Measurements from ENCODE around the gene ARHGAP10. TPM values are rescaled to one million over a fixed set of nuclear protein-coding genes. Genes with fewer than 3 reads are reported as not detected.

The ARHGAP10 gene
- total RNA-seq, 1 experiment from 2014 or later = 6.1 TPM

DNA sequence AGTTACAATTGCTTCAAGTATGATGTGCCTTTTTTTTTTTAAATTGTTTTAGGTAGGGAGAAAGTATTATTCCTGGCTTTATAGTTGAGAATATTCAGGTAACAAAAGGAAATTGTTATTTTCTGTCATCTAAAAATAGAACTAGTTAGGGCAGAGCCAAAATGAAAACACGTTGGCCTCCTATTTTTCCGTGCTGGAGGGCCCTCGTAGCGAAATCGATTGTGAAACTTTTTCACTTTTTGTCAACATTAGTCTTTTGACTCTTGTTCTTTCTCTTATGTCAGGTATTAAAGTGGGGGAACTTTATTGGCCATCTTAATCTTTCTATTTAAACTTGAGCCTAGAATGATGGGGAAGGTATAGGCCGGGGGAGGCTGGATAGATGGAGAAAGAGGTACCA is 104.9 kb downstream of the ARHGAP10 start:
- H3K36me3 Mint-ChIP-seq (ENCODE audit: insufficient read depth, unreplicated experiment) = peaks cover 4% of the 10 kb centered on the region
- no peaks in the 10 kb centered on the region for H3K9me3 Mint-ChIP-seq (ENCODE audit: low read depth, unreplicated experiment)
- TF ChIP-seq, protein P1, sequence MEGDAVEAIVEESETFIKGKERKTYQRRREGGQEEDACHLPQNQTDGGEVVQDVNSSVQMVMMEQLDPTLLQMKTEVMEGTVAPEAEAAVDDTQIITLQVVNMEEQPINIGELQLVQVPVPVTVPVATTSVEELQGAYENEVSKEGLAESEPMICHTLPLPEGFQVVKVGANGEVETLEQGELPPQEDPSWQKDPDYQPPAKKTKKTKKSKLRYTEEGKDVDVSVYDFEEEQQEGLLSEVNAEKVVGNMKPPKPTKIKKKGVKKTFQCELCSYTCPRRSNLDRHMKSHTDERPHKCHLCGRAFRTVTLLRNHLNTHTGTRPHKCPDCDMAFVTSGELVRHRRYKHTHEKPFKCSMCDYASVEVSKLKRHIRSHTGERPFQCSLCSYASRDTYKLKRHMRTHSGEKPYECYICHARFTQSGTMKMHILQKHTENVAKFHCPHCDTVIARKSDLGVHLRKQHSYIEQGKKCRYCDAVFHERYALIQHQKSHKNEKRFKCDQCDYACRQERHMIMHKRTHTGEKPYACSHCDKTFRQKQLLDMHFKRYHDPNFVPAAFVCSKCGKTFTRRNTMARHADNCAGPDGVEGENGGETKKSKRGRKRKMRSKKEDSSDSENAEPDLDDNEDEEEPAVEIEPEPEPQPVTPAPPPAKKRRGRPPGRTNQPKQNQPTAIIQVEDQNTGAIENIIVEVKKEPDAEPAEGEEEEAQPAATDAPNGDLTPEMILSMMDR (IDR thresholded peaks at IDR 0.05; ENCODE audit: unreplicated experiment) = no peak
- no peak overlapping the region for H3K4me3 Mint-ChIP-seq (ENCODE audit: low read depth, unreplicated experiment)
- no peak overlapping the region for H3K27ac Mint-ChIP-seq (ENCODE audit: unreplicated experiment)
- CTCF ChIA-PET = interaction anchor here (1.3 kb wide), 1 partner anchor 44 kb away, joined by 3 read pairs; no protein-coding TSS in a partner anchor
- no peaks in the 10 kb centered on the region for H3K27me3 Mint-ChIP-seq (ENCODE audit: unreplicated experiment)
- no TSS peak for BruUV-seq (replicated peaks)
- no peak for DNase-seq
- peaks cover 5% of the 10 kb centered on the region for H3K4me1 Mint-ChIP-seq (ENCODE audit: low read depth, unreplicated experiment)
- intact Hi-C loops (cut with micrococcal nuclease; ENCODE audit: unreplicated experiment) = no loop called here

- intact Hi-C loops (cut with micrococcal nuclease; ENCODE audit: unreplicated experiment) = no loop called here
- Mint-ChIP-seq H3K36me3 (ENCODE audit: insufficient read depth, unreplicated experiment) (no peaks in the 10 kb centered on the region), H3K27me3 (ENCODE audit: unreplicated experiment) (no peaks in the 10 kb centered on the region), H3K27ac (ENCODE audit: unreplicated experiment) (no peak overlapping the region), H3K9me3 (ENCODE audit: low read depth, unreplicated experiment) (no peaks in the 10 kb centered on the region), H3K4me1 (ENCODE audit: low read depth, unreplicated experiment) (no peaks in the 10 kb centered on the region), H3K4me3 (ENCODE audit: low read depth, unreplicated experiment) (no peak overlapping the region)
- CTCF ChIA-PET = interaction anchor here (0.7 to 1.3 kb wide), 2 partner anchors 30 to 45 kb away, joined by 3 to 4 read pairs; no protein-coding TSS in a partner anchor
- no peak for DNase-seq
- BruUV-seq (replicated peaks) = no TSS peak
- TF ChIP-seq, protein P1 (IDR thresholded peaks at IDR 0.05; ENCODE audit: unreplicated experiment) = no peak
Observed at GRCh38 chr4:147837435-147837834, 105.5 kb downstream of the ARHGAP10 start.

DNA sequence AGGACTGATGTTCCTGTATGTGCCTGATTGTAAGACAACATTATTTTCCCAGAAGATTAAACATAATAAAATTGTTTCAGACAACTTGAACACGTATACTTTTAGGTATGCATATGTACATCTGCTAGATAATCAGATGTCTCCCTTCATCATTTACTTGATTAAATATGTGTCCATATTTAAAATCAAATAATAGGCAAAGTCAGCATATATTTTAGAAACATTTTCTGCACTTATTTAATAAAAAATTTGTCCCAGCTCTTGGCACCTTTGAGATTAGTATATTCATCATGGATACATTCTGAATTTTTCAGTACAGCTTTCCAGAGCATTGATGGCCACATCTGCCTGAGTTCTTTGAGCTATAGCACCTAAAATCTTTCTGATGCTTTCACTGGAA is 106.0 kb downstream of the ARHGAP10 start:
- Mint-ChIP-seq H3K27me3 (ENCODE audit: unreplicated experiment) (no peaks in the 10 kb centered on the region), H3K4me3 (ENCODE audit: low read depth, unreplicated experiment) (no peak overlapping the region), H3K27ac (ENCODE audit: unreplicated experiment) (no peak overlapping the region), H3K36me3 (ENCODE audit: insufficient read depth, unreplicated experiment) (no peaks in the 10 kb centered on the region), H3K9me3 (ENCODE audit: low read depth, unreplicated experiment) (no peaks in the 10 kb centered on the region), H3K4me1 (ENCODE audit: low read depth, unreplicated experiment) (no peaks in the 10 kb centered on the region)
- TF ChIP-seq, protein P1 (IDR thresholded peaks at IDR 0.05; ENCODE audit: unreplicated experiment) = no peak
- intact Hi-C loops (cut with micrococcal nuclease; ENCODE audit: unreplicated experiment) = no loop called here
- no peak for DNase-seq
- CTCF ChIA-PET = interaction anchor here (0.7 to 1.3 kb wide), 2 partner anchors 29 to 45 kb away, joined by 3 to 4 read pairs; no protein-coding TSS in a partner anchor
- BruUV-seq (replicated peaks) = no TSS peak

DNA sequence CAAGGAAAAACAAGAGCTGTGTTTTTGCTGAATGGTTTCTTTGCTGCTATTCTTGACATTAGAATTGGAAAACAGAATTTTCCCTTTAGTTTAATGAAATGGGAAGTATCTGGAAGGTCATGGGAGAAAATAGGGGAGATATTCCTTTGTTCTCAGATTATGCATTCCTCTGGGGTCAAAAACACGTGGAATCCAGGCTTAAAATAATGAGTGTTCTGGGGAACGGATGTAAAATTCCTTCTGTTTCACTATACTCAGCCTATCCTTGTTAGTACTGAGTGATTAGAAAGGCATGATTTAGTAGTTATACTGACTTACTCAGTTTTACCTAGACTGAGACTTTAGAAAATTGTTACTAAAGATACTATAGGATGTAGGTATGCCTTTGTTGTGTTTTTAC is 107.3 kb downstream of the ARHGAP10 start:
- Mint-ChIP-seq H3K9me3 (ENCODE audit: low read depth, unreplicated experiment) (no peaks in the 10 kb centered on the region), H3K27ac (ENCODE audit: unreplicated experiment) (no peak overlapping the region), H3K27me3 (ENCODE audit: unreplicated experiment) (no peaks in the 10 kb centered on the region), H3K36me3 (ENCODE audit: insufficient read depth, unreplicated experiment) (no peaks in the 10 kb centered on the region), H3K4me3 (ENCODE audit: low read depth, unreplicated experiment) (no peak overlapping the region), H3K4me1 (ENCODE audit: low read depth, unreplicated experiment) (no peaks in the 10 kb centered on the region)
- CTCF ChIA-PET = no interaction called here
- BruUV-seq (replicated peaks) = no TSS peak
- intact Hi-C loops (cut with micrococcal nuclease; ENCODE audit: unreplicated experiment) = no loop called here
- TF ChIP-seq, protein P1 (IDR thresholded peaks at IDR 0.05; ENCODE audit: unreplicated experiment) = no peak
- DNase-seq = no peak

All from Calu3 (cell line).